GM20431 (cell line): ENCODE data around the gene ODAD2.
"Not testable (repeated sequence)": the region's sequence is repeated elsewhere in the genome, so short reads cannot be mapped to it uniquely, and the experiment has no call there.

Experiments used
- in situ Hi-C: fragments of 300-500 bp; cut with MseI, MboI; formaldehyde crosslinking; loops from one replicate; pipeline ENCODE4 v1.15.0; 2020; ENCODE audit warnings: low sequenced_read_pairs; ENCODE audit not compliant: unreplicated experiment

Gene ODAD2

GRCh38 chr10:27998954-27999275 is at the start of gene ODAD2:
ODAD2 (minus strand) TSS chr10:27999079; CDS start chr10:27995142, 3,937 bp downstream.
- in situ Hi-C loops, result no loop called here

DNA sequence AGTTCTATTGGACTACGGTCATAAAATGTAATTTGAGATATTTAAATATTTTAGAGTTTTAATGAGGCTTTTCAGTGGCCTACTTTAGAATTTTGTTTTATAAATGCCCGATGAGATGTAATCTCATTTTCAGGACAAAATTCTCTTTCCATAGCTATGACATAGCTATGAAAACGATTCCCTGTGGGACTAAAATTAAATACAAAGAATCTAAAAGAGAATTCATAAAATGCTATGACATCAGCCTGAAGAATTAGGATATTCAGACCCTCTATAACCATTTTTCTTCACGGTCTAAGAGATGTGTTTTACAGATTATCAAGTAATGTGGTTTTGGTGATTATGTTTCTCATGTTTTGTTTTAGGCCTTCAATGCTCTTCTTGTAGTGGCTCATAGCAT is 48.2 kb upstream of the ODAD2 start:
- in situ Hi-C loops, result no loop called here

DNA sequence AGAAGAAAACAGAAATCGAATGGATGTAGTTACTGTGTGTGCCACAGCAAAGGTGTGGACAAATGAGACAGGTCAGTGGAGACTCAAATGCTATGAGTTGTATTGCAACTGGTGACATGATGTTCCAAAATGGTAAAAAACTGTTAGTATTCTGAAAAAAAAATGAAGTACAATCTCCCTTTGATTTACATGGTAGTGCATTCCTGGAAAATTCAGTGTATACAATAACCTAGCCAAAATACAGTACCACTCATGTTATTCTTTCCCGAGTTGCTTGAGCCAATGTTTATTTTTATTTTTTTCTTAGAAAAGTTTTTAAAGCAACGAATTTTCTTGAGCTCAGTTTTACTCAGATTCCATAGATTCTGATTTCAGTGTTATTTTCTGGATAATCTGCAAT is 47.7 kb upstream of the ODAD2 start:
- in situ Hi-C loops, result no loop called here

GRCh38 chr10:28043941-28044340 is 45.1 kb upstream of the ODAD2 start:
- in situ Hi-C loops, result no loop called here

DNA sequence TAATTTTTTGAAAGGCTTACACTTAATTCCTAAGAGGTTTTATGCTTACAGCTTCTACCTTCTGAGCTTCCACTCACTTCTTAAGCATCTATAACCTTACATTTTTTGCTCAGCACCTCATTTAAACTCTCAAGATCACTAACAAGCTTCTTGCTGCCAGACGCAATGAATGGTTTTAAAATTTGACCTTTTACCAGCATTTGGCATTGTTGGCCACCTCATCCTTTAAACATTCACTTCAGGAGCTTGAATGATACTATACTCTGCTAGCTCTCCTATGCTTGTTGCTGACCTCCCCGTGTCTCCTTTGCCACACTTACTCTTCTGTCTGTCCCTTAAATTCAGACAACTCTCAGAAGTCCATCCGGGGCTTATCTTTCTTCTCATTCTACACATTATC is 37.7 kb upstream of the ODAD2 start:
- in situ Hi-C loops, result no loop called here

GRCh38 chr10:28020993-28021982 is 22.4 kb upstream of the ODAD2 start:
- in situ Hi-C loops, result no loop called here

- in situ Hi-C loops, result no loop called here
Observed at GRCh38 chr10:28020080-28020860, 21.4 kb upstream of the ODAD2 start.

- in situ Hi-C loops, result no loop called here
Observed at GRCh38 chr10:28014651-28015050, 15.8 kb upstream of the ODAD2 start.

DNA sequence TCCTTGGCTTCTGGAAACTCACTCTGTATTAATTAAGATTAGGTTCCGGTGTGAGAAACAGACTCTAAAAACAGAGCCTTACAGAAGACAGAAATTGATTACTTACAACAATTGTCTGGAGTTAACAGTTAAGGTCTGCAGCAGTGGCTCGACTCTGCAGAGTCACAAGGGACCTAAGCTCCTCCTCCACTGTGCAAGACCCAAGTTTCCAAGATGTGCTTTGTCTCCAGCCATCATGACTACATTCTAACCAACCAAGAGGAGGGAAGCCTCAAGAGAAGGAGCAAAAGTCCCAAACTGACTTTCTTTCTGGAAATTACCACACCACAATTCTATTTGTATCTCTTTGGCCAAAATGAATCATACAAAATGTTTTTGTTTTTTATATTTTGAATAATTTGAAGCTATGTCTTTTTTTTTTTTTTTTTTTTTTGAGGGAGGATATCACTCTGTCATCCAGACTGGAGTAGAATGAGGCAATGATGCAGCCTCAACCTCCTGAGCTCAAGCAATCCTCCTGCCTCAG is 14.2 kb upstream of the ODAD2 start:
- in situ Hi-C loops, result no loop called here

DNA sequence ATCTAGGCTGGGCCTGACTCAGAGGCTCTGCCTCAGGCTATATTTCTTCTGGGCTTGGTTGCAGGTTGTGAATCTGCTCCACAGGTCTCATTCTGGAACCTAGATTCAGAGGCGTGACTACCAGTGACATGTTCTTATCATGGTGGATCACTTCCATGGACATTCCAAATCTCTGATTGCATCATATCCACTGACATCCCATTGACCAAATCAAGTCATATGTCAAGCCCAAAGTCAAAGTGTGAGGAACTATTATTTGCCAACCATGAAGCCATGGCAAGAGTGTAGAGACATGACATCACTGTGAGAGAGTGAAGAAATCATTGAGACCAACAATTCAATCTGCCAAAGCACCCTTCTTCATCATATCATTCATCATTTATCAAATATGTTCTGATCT is 11.9 kb upstream of the ODAD2 start:
- in situ Hi-C loops, result no loop called here

- in situ Hi-C loops, result no loop called here
Observed at GRCh38 chr10:28008054-28008453, 9.2 kb upstream of the ODAD2 start.

GRCh38 chr10:28001353-28001752 is 2.5 kb upstream of the ODAD2 start:
- in situ Hi-C loops, result no loop called here

DNA sequence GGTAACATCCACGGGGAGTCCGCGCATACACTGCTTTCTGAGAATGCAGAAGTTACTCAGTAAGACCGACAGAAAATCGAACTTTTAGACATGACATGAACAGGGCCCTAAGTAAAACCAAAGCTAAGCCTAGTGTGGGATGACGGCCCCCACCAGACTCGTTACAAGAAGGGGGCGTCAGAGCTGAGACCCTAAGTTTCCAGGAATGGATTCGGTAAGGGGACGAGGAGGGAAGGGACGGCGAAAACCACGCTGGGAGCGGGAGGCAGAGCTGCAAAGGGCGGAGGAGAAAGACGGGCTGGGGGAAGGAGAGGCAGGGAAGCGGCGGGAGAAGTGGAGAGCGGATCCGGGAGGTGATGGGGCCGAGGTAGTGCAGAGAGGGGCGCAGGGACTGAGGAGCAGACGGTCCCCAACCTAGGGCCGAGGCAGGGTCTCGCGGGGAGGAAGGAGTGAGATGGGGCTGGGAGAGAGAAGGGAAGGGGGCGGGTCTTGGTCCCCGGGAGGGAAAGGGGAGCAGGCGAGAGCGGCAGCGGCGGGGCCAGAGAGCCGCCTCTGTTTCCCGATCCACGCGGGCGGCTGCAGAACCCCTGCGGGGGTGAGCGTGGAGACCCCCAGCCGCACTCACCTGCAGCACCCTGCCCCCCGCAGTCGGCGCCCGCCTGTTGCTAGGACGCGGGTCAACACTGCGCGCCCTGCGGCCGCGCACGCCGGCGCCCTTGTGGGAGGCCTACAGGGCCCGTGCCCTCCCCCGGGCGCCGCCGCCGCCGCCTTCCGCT is 513 bp downstream of the ODAD2 start:
- in situ Hi-C loops, result no loop called here

GRCh38 chr10:27997865-27998177 is 1.1 kb downstream of the ODAD2 start:
- in situ Hi-C loops, result no loop called here

DNA sequence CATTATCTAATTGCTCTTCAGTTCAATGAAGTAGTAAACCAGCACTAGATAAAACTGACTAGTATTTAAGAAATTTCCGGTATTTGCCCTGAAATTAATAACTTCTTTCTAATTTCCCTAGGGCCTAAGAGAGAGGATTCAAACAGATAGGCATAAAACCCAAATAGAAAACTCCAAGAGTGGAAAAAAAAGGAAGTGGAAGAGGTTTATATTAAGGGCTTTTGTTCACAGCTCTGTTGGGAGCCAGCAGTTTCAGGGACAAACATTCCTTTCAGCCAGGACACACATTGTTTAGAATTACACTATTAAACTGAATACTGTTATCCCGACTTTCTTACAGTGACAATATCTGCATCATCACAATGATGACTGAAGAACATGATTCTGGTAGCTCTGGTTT is 3.6 kb downstream of the ODAD2 start:
- in situ Hi-C loops, result no loop called here

DNA sequence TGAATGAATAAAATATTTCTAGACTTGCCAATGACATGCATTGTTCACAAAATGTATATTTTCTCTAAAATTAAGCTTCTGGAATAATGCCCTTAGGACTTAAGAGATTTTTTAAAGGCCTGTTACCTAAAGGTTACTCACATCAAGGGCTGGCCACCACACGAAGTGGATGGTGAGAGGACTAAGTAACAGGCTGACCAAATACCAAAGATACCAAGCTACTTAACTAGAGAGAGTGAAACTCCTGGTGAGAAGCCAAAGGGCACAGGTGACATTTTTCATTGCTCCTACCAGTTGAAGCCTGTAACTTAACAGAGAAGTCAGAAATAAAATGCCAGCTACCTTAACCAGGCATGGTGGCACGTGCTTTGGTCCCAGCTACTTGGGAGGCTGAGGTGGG is 9.5 kb downstream of the ODAD2 start:
- in situ Hi-C loops, result not testable (repeated sequence)

GRCh38 chr10:27986821-27987220 is 12.1 kb downstream of the ODAD2 start:
- in situ Hi-C loops, result no loop called here

DNA sequence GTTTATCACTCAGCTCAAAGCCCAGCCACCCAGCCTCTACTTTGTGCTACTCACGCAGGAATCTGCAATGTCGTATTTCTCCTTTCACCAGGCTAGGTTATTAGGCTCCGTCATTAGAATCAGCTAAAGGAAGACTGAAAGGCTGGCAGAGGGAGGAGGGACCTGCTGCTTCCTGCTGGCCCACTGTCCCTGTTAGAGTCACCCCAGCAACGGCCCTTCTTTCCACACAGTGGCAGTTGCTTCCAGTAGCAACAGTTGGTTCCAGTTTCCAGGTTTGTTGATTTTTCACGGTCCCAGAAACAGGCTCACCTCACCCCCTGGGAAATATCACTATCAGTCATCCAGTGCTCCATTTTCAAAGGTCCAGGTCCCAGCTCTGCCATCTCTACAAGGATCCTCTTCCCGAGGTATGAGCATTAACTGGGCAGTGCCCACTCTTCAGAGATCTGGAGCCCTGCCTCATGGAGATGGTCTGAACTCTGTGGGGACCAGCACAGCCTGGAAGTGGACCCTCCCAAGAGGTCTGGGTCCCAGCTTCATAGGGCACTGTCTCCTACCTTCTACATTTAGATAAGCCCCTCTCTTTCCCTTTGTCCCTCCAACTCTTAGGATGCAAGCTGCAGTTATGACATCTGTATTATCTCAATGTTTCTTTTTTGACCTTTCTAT is 15.9 kb downstream of the ODAD2 start:
- in situ Hi-C loops, result no loop called here

GRCh38 chr10:27981744-27982143 is 17.1 kb downstream of the ODAD2 start:
- in situ Hi-C loops, result no loop called here

GRCh38 chr10:27970795-27971194 is 28.1 kb downstream of the ODAD2 start:
- in situ Hi-C loops, result not testable (repeated sequence)
